COLO668 (cell line): ENCODE measurements around the gene KRT13.

Source experiments
- DNase-seq: peaks from one replicate; lab custom pipeline; 2025; ENCODE audit not compliant: unreplicated experiment; lab: John Stamatoyannopoulos, UW

KRT13 gene

GRCh38 chr17:41537990-41538389 lies 32.6 kb upstream of the KRT13 start:
- no peak for DNase-seq

DNA sequence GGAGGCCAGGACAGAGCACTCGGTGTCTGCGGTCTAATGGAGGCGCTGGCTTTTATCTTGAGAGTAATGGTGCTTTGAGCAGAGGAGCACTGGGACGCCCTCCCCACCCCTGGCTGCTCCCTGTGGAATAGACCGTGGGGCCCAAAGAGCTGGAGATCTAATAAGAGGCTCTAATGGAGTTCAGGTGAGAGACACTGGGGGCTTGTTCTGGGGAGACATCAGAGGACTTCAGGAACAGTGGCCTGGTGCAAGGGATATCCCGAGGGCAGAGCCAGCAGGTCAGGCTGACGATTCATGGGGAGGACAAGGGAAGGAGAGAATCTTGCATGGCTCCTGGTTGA lies 32.2 kb upstream of the KRT13 start:
- DNase-seq = no peak

DNA sequence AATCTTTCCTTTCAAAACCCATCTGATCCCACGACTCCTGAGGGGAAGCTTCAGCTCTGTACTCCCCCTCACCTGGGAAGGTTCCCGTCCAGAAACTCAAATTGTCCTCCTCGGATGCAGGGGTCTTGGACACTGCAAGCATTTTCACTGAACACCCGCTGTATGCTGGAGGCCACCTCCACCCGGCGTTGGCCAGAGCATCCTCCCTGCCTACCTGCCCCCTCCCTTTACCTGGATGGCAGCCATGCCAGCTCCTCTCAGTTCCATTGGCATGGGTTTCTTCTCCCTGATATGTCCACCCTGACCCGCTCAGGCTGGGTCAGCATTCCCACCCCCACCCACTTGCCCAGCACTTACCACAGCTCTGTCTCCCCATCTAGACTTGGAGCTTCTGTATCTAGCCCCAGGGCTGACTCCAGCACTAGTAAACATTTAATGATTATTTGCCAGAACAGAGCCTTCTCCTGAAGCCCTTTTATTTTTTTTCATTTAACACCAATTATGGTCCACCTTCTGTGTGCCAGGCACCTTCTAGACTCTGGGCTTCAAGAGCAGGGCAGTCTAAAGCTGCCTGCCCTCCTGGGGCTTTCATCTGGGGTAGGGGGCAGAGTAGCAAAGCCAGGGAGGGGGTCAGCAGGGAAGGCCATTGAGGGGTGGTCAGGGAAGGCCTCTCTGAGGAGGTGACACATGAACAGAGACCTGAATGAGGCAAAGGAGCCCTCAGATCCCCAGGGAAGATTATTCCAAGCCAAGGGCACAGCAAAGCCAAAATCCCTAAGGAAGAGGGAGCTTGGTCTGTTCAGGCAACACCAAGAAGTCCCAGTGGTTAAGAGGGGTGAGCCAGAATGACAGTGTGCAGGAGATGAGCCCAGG lies 31.6 kb upstream of the KRT13 start:
- no peak for DNase-seq

- DNase-seq = peak; percentile 1
Observed at GRCh38 chr17:41535764-41536481, 30.5 kb upstream of the KRT13 start.

DNA sequence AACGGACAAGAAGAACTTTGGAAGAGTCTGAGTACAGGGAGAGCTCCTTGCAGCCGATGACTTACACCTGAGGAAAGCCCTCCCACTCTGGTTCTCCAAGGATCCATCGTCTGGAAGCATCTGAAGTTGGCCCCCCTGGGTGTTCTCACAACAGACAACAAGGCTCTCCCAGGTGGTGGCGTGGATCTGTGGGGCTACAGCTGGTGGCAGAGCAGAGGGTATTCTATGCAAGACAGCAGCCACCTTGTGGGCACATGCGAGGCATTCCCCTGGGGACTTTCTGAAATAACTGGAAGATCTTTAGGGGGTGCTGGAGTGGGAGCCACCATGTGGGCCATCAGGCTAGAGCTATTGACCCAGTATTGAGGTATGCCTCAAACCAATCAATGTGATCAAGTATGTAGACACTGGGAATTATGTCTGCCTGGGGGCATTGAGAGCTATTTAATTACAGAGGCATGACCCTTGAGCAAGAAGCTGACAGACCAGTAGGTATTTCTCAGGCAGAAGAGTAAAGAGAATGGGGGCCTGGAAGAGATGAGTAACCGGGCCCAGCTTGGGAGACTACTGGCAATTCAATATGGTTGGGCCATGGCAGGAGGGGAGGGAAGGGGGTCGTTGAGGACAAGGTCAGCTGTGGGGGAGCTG lies 29.6 kb upstream of the KRT13 start:
- no peak for DNase-seq

DNA sequence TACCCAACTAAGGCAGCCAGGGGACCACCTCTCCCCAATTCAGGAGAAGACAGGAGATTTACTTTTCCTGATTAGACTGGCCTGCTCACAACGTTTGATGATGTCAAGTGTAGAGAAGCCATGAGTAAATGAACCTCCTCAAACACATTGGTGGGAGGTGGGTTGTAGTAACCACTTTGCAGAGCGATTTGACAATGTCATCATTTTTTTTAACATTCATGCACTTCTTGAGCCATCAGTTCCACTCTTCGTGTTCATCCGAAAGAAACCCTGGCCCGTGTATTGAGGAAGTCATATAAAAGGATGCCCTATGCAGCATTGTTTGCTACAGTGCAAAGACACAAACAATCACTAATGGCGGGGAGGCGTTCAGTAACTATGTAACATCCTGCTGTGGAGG lies 28.2 kb upstream of the KRT13 start:
- DNase-seq = no peak

GRCh38 chr17:41532947-41533570 lies 27.6 kb upstream of the KRT13 start:
- DNase-seq = no peak

- no peak for DNase-seq
Observed at GRCh38 chr17:41531993-41532392, 26.6 kb upstream of the KRT13 start.

GRCh38 chr17:41530062-41531048 lies 24.9 kb upstream of the KRT13 start:
- no peak for DNase-seq

DNA sequence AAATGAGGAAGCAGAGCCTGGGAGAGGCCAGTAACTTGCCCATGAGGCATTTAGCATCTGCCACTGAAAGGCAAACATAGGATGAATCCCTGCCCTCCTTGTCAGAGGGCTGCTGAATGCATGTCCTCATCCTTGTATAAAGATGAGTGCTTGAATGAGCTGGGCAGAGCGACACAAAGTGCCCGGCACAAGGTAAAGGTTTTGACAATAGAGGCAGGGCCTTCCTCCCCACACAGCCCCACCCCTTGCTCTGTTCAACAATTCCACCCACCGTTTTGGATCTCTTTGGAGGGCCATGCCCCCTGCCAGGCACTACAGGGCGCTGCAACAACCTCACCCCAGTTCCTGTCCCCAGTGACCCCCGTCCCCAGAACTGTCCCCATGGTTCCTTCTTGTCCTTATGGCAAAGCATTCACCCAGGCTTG lies 24.1 kb upstream of the KRT13 start:
- DNase-seq = peak; percentile 49

DNA sequence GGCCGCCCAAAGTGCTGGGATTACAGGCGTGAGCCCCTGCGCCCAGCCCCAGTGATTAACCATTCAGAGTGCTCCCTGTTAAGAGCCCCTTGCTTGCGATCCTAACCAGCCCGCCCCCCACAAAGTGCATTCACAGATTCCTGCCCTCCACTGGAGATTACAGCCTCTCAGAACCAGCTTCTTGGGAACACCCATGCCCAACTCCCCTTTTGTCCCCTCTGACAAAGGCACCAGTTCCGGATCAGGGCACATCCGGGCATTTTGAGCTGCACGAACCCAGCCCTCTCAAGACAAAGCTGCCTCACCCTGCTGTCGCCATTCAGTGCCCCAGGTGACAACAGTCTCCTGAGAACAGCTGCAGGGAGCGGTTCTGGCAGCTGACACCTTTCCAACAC lies 23.5 kb upstream of the KRT13 start:
- DNase-seq = peak; percentile 68

DNA sequence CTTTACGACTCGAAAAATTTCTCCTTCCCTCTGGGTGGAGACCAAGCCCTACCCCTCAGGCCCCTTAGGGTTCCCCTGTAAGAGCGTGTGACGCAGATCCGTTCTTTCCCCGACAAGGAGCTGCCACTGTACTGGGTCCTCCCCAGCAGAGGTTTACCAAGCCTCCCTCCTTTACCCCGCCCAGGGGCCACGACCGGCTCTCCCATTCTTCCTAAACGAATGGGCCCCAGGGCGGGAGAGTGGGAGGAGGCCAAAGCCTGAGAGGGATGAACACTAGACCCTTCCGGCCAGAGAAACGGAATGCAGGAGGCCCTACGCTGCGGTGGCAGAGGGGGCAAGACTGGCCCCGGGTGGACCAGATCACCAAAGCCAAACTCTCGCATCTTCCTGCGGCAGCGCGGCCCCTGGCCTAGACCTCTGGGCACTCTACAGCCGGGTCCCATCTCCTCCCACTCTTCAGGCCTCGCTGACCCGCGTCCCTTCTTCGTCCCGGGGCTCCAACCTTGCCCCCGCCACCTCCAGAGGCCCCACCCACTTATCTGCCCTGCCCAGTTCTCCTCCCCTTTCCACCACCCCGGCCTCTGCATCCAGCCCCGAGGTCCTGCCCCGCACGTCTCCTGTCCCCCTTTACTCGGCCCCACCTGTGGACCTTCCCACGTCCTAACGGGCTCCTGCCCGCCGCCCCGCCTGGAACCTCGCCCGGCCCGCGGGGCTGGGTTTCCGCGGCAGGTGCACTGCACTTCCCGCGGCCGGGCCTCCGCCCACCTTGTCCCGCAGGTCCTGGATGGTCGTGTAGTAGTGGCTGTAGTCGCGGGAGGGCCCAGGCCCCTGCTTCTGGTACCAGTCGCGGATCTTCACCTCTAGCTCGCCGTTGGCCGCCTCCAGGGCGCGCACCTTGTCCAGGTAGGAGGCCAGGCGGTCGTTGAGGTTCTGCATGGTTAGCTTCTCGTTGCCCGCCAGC lies 21.9 kb upstream of the KRT13 start:
- DNase-seq = peak; percentile 46

GRCh38 chr17:41524261-41524660 lies 18.8 kb upstream of the KRT13 start:
- no peak for DNase-seq

GRCh38 chr17:41523787-41524186 lies 18.4 kb upstream of the KRT13 start:
- DNase-seq = no peak

GRCh38 chr17:41523225-41523593 lies 17.8 kb upstream of the KRT13 start:
- DNase-seq = no peak

DNA sequence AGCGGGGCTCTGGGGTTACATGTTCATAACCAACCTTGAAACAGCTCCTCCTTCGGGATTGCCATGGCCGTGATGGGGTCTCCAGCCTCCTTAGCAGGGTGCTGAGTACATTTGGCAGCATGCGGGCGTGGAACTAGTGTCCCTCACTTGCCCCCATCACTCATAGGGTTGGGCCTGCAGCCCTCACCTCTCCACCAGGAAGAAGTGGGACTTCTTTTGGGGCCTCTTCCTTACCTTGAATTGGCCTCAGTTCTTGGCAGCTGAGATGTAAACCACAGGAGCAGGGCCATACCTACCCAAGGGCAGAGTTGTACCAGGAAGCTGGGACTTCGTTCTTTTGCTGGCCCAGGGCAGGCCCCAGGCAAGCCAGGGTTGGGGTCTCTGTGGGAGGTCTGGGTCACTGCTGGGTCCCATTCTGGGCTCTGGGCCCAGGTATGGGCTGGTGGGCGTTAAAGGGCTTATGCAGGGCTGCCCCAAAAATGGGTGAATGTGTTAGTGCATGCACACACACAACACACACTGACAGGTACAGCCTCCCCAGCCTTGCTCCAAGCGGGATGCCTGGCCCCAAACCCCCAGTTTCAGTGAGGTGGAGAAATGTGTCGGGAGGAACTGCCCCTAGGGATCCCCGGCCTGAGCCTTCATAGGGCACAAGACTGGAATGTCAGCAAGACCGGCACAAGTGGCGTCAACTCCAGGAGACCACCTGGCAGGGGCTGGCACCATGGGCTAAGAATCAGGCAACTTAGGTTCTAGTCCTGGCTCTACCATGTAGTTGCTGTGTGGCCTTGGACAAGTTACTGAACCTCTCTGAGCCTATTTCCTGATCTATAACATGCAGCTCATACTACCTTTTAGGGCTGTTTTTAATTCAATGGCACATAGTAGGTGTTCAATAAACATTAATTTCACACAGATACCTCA lies 17.2 kb upstream of the KRT13 start:
- no peak for DNase-seq

DNA sequence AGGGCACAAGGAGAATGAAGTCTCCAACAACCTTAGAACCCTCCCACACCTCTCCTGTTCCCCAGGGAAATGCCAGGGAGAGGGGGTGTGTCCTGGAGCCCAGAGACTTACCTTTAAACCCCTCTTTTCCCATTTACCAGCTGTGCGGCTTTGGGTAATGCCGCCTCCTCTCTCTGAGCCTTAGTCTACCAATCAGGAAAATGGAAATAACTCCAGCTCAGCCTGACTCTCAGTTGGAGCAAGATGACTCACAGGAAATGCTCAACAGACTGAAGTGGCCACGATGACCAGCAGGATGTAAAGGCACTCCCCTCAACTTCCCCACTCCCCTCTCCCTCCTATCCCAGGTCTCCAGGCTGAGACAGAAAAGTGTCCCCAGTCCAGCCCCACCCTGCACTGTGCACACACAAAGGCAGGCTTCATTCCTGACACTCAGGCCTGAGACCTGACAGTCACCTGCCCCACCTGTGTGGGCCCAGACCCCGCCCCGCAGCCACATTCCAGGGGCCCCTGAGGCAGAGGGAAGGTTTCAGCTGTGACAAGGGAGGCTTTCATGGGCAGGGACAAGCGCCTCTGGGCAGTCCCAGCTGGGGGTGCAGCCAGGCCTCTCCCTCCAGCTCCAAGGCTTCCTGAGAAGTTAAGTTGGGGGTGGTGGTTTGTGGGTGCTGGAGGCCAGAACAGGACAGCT lies 16.3 kb upstream of the KRT13 start:
- peak; percentile 39 for DNase-seq
